HEK293T (cell line): ENCODE data around the gene PAN2.

ENCODE experiments used
- BHLHE40 ChIP-seq: fragments of 450-650 bp; IDR thresholded peaks from 2 replicates; pipeline ENCODE4 v1.6.1; 2016; ENCODE audit warnings: mild to moderate bottlenecking, moderate library complexity, borderline replicate concordance
- CTBP1 ChIP-seq: fragments of 450-650 bp; IDR thresholded peaks from 2 replicates; pipeline ENCODE4 v1.6.1; 2016; ENCODE audit warnings: borderline replicate concordance
- ELF4 ChIP-seq: fragments of 450-650 bp; IDR thresholded peaks from 2 replicates; pipeline ENCODE4 v1.6.1; 2017; ENCODE audit warnings: antibody characterized with exemption
- FOXA1 ChIP-seq: fragments of 450-650 bp; IDR thresholded peaks from 2 replicates; pipeline ENCODE4 v1.6.1; 2016; ENCODE audit warnings: mild to moderate bottlenecking
- FOXK2 ChIP-seq: fragments of 450-650 bp; IDR thresholded peaks from 2 replicates; pipeline ENCODE4 v1.6.1; 2016; ENCODE audit warnings: mild to moderate bottlenecking
- FOXM1 ChIP-seq: fragments of 450-650 bp; IDR thresholded peaks from 2 replicates; pipeline ENCODE4 v1.6.1; 2017; ENCODE audit warnings: mild to moderate bottlenecking, borderline replicate concordance
- HDGF ChIP-seq: fragments of 450-650 bp; IDR thresholded peaks from 2 replicates; pipeline ENCODE4 v1.6.1; 2017; ENCODE audit warnings: antibody characterized with exemption, borderline replicate concordance
- L3MBTL2 ChIP-seq: fragments of 450-650 bp; conservative IDR thresholded peaks from 2 replicates; pipeline ENCODE4 v1.6.1; 2016; ENCODE audit warnings: mild to moderate bottlenecking
- NFRKB ChIP-seq: fragments of 450-650 bp; IDR thresholded peaks from 2 replicates; pipeline ENCODE4 v1.6.1; 2016; ENCODE audit warnings: mild to moderate bottlenecking, moderate library complexity
- PKNOX1 ChIP-seq: fragments of 450-650 bp; IDR thresholded peaks from 2 replicates; pipeline ENCODE4 v1.6.1; 2016
- SP1 ChIP-seq: fragments of 450-650 bp; IDR thresholded peaks from 2 replicates; pipeline ENCODE4 v1.6.1; 2017
- SUZ12 ChIP-seq: fragments of 450-650 bp; IDR thresholded peaks from 2 replicates; pipeline ENCODE4 v1.6.1; 2016; ENCODE audit warnings: mild to moderate bottlenecking
- TARDBP ChIP-seq: fragments of 450-650 bp; IDR thresholded peaks from 2 replicates; pipeline ENCODE4 v1.6.1; 2016

DNA sequence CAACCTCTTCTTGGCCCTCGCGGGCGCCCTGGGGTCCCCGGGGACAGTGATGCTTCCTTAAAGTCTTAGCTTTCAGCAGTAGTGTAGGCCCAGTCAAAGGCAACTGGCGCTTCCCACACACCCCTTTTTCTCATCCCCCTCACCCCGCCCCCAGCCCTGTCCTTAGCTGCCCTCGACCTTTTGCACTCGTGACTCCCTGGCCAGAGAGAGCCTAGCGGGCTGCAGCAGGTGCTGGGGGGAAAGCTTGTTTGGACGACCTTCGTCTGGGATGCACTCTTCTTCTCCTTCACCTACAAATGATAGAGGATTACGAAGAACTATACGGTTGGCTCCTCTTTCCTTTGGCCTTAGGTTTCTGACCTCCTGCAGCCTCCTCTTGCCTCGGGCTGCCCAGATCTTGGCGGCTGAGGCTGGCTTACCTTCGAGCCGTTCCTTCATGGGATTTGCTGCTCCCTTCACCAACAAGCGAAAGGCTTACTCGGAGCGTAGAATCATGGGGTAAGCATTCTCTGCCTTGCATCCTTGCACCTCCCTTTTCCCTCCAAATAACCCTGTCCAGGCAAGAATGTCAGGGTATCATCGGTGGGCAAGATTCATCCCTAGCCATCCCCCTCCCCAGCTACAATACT, 66.2 kb downstream of the PAN2 start:
- TF ChIP-seq PKNOX1: no peak
- no peak for TF ChIP-seq FOXM1
- TF ChIP-seq CTBP1: no peak
- TF ChIP-seq HDGF: no peak
- TF ChIP-seq SP1: no peak
- TF ChIP-seq BHLHE40: no peak
- TF ChIP-seq SUZ12: no peak
- TF ChIP-seq FOXK2: no peak
- no peak for TF ChIP-seq FOXA1
- TF ChIP-seq L3MBTL2: no peak
- no peak for TF ChIP-seq NFRKB
- TF ChIP-seq TARDBP: no peak
- TF ChIP-seq ELF4: no peak
